ENCODE results near the gene MACC1. TPM values are rescaled to one million over a fixed set of nuclear protein-coding genes. Genes with fewer than 3 reads are reported as not detected.

The MACC1 gene, protein sequence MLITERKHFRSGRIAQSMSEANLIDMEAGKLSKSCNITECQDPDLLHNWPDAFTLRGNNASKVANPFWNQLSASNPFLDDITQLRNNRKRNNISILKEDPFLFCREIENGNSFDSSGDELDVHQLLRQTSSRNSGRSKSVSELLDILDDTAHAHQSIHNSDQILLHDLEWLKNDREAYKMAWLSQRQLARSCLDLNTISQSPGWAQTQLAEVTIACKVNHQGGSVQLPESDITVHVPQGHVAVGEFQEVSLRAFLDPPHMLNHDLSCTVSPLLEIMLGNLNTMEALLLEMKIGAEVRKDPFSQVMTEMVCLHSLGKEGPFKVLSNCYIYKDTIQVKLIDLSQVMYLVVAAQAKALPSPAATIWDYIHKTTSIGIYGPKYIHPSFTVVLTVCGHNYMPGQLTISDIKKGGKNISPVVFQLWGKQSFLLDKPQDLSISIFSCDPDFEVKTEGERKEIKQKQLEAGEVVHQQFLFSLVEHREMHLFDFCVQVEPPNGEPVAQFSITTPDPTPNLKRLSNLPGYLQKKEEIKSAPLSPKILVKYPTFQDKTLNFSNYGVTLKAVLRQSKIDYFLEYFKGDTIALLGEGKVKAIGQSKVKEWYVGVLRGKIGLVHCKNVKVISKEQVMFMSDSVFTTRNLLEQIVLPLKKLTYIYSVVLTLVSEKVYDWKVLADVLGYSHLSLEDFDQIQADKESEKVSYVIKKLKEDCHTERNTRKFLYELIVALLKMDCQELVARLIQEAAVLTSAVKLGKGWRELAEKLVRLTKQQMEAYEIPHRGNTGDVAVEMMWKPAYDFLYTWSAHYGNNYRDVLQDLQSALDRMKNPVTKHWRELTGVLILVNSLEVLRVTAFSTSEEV
- not detected for total RNA-seq

DNA sequence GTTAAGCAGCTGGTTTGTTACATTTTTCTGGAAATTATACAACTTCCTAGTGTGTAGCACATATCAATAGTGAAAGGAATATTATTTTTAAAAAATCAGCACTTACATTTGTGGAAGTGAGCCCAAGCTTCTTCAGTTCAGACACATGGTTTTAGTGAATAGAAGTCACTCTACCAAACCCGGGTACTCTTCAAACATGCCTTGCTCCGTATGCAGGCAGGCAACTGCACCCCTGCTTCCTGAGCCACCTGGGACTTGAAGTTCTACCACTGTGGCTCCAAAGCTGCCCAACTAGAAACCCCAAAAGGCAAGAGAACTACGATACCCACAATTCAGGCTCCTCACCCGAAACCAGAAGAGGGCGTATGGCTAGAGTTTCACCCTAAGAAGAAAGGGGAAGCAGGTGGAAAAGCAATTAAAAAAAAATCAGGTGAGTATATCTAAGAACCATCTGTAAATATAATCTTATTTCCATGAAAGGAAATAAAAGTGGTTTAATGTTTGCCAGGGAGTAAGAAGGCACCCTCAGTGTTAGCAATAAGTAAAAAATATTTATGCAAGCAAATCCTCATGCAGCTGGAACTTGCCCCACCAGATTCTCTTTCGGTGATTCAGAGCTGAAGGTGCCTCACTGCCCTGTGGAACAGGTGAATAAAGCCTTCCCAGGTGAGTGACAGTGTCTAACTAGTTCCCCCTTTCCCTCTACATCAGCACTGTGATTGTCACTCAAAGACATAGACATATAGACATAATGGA lies at the start of gene MACC1:
MACC1 (minus strand) TSS at position 192 of the 756 bp plus-strand sequence. CDS start 55,522 bp downstream, outside the sequence.

Other genes with a start within 250 kb of the MACC1 start
- gene ITGB8, start 113.5 kb upstream of the MACC1 start, total RNA-seq: not detected

All from activated naive CD4-positive, alpha-beta T cell treated with anti-CD3 and anti-CD28 coated beads, Interleukin-2, amount 10 ng/mL, durations not matched to agents 5 hours and 36 hours (primary cell).